Thyroid gland (tissue), 4 donors: ENCODE measurements around the gene MYBBP1A.

Source experiments
- CTCF ChIP-seq, 6 experiments: fragments of 200-600 bp in 3 of 6; fragments of 450-650 bp in 3 of 6; sonication (generic) in 3 of 6; IDR thresholded peaks; one replicate each; pipeline ENCODE4 v1.5.1; 2016 to 2019; ENCODE audit warnings: antibody characterized with exemption in 6 of 6, mild to moderate bottlenecking in 2 of 6, inconsistent platforms in 1 of 6, moderate library complexity in 1 of 6
- POLR2A ChIP-seq, 2 donors: fragments of 450-650 bp; IDR thresholded peaks; one replicate each; pipeline ENCODE4 v1.6.1; 2017; ENCODE audit warnings: antibody characterized with exemption in 2 of 2, mild to moderate bottlenecking in 2 of 2, moderate library complexity in 1 of 2

GRCh38 chr17:4543557-4544026, 11.6 kb downstream of the MYBBP1A start:
- no peak for TF ChIP-seq CTCF (IDR thresholded peaks at IDR 0.05)
- TF ChIP-seq POLR2A (IDR thresholded peaks at IDR 0.05), result no peak
